HEK293 (cell line): Measurements from ENCODE around the gene OTC.

Experiments used
- PRDM1 ChIP-seq: fragments of 450-650 bp; formaldehyde crosslinking; IDR thresholded peaks from 2 replicates; pipeline ENCODE4; 2016; ENCODE audit warnings: missing biosample characterization, missing genetic modification characterization
- ZNF792 ChIP-seq: fragments of 450-650 bp; formaldehyde crosslinking; IDR thresholded peaks from 2 replicates; pipeline ENCODE4 v1.5.1; 2016; ENCODE audit warnings: missing biosample characterization, missing genetic modification characterization
- TF ChIP-seq, protein P1 (sequence below): fragments of 450-650 bp; formaldehyde crosslinking; IDR thresholded peaks from 2 replicates; pipeline ENCODE4 v1.5.1; 2016; ENCODE audit warnings: missing biosample characterization, missing genetic modification characterization

DNA sequence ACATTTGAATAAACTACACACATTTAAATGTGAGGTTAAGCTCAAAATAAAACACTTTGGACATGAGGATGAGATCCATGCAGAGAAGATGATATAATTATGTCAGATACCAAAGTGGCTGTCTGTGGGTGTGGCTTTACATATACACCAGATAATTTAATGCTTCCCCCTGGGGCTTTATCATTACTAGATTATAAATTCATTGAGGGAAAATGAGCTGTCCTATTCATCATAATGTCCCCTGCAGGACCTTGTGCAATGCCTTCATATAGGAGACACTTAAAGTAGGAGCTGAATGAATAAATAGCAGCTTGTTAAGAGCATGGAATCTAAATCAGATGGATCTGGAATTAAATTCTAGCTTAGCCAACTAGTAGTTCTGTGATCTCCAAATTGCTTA lies 49.7 kb downstream of the OTC start:
- TF ChIP-seq, protein P1, sequence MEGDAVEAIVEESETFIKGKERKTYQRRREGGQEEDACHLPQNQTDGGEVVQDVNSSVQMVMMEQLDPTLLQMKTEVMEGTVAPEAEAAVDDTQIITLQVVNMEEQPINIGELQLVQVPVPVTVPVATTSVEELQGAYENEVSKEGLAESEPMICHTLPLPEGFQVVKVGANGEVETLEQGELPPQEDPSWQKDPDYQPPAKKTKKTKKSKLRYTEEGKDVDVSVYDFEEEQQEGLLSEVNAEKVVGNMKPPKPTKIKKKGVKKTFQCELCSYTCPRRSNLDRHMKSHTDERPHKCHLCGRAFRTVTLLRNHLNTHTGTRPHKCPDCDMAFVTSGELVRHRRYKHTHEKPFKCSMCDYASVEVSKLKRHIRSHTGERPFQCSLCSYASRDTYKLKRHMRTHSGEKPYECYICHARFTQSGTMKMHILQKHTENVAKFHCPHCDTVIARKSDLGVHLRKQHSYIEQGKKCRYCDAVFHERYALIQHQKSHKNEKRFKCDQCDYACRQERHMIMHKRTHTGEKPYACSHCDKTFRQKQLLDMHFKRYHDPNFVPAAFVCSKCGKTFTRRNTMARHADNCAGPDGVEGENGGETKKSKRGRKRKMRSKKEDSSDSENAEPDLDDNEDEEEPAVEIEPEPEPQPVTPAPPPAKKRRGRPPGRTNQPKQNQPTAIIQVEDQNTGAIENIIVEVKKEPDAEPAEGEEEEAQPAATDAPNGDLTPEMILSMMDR (tag by site-specific recombination) = no peak
- TF ChIP-seq PRDM1 (no peak), ZNF792 (tag by site-specific recombination) (no peak)
